PC-9 (cell line): ENCODE data around the gene LRP1.

Source experiments
- CTCF ChIP-seq: fragments of 200-600 bp; sonication (generic); conservative IDR thresholded peaks from 2 replicates; pipeline ENCODE4 v1.6.1; 2017; ENCODE audit warnings: mixed run types, antibody characterized with exemption, mild to moderate bottlenecking, moderate library complexity
- EZH2 ChIP-seq: fragments of 200-600 bp; sonication (generic); IDR thresholded peaks from 2 replicates; pipeline ENCODE4 v1.8.0; 2017; ENCODE audit warnings: antibody characterized with exemption, low read depth

- no peak for TF ChIP-seq CTCF
- no peak for TF ChIP-seq EZH2
Measured at GRCh38 chr12:57193706-57194245, 65.5 kb downstream of the LRP1 start.
